GM19099 (cell line): ENCODE measurements around the gene RNF145.

Source experiments
- POLR2A ChIP-seq: IDR thresholded peaks from 3 replicates; pipeline ENCODE4 v1.6.1; 2011; ENCODE audit warnings: low read depth; ENCODE audit not compliant: insufficient read length; ENCODE audit errors: extremely low read depth

The RNF145 gene

GRCh38 chr5:159207222-159207685, 2.1 kb downstream of the RNF145 start:
- TF ChIP-seq POLR2A = no peak

- TF ChIP-seq POLR2A = no peak
Measured at GRCh38 chr5:159206818-159207217, 2.5 kb downstream of the RNF145 start.

GRCh38 chr5:159206368-159206767, 3.0 kb downstream of the RNF145 start:
- TF ChIP-seq POLR2A = no peak

- TF ChIP-seq POLR2A = no peak
Measured at GRCh38 chr5:159203351-159203750, 6.0 kb downstream of the RNF145 start.

- no peak for TF ChIP-seq POLR2A
Measured at GRCh38 chr5:159202151-159202550, 7.2 kb downstream of the RNF145 start.

- no peak for TF ChIP-seq POLR2A
Measured at GRCh38 chr5:159199780-159200179, 9.6 kb downstream of the RNF145 start.

- no peak for TF ChIP-seq POLR2A
Measured at GRCh38 chr5:159199225-159199624, 10.1 kb downstream of the RNF145 start.

GRCh38 chr5:159198063-159199036, 11.0 kb downstream of the RNF145 start:
- no peak for TF ChIP-seq POLR2A

GRCh38 chr5:159195775-159196174, 13.6 kb downstream of the RNF145 start:
- TF ChIP-seq POLR2A = no peak

- TF ChIP-seq POLR2A = no peak
Measured at GRCh38 chr5:159190170-159190569, 19.2 kb downstream of the RNF145 start.

- no peak for TF ChIP-seq POLR2A
Measured at GRCh38 chr5:159189310-159189709, 20.0 kb downstream of the RNF145 start.

GRCh38 chr5:159187719-159188118, 21.6 kb downstream of the RNF145 start:
- TF ChIP-seq POLR2A = no peak

GRCh38 chr5:159186319-159186718, 23.0 kb downstream of the RNF145 start:
- no peak for TF ChIP-seq POLR2A

- TF ChIP-seq POLR2A = no peak
Measured at GRCh38 chr5:159185773-159186172, 23.6 kb downstream of the RNF145 start.

GRCh38 chr5:159184858-159185381, 24.4 kb downstream of the RNF145 start:
- no peak for TF ChIP-seq POLR2A

GRCh38 chr5:159184236-159184635, 25.1 kb downstream of the RNF145 start:
- TF ChIP-seq POLR2A = no peak
